Adrenal gland (tissue), 12 donors: Measurements from ENCODE around the gene ADCY1. TPM values are rescaled to one million over a fixed set of nuclear protein-coding genes. Genes with fewer than 3 reads are reported as not detected.
A peak's percentile ranks its signal among the peaks of the same experiment; 100 is the strongest.

ENCODE experiments used
- DNase-seq, 7 donors: peaks; one replicate each; pipeline ENCODE4 v3.0.0-alpha.2; 2019 to 2020
- H3K27ac ChIP-seq, 5 donors: fragments of 200-600 bp; sonication (generic) in 4 of 5; 1 replicate in 3 of 5; 2 replicates in 2 of 5; pipeline versions ENCODE4 v1.5.1 to v1.8.0; 2016 to 2020; ENCODE audit warnings: mild to moderate bottlenecking in 1 of 5
- H3K27me3 ChIP-seq: fragments of 200-600 bp; 2 replicates; pipeline ENCODE4 v1.8.0; 2021
- H3K36me3 ChIP-seq, 2 donors: fragments of 200-600 bp; replicated peaks in 1 of 2; 1 replicate in 1 of 2; 2 replicates in 1 of 2; pipeline versions ENCODE4 v1.5.1 to v1.8.0; 2018 to 2022
- H3K4me1 ChIP-seq, 2 donors: fragments of 200-600 bp; replicated peaks in 1 of 2; 1 replicate in 1 of 2; 2 replicates in 1 of 2; pipeline versions ENCODE4 v1.5.1 to v1.8.0; 2018 to 2021
- H3K4me3 ChIP-seq, 4 donors: fragments of 200-600 bp; sonication (generic) in 3 of 4; one replicate each; pipeline ENCODE4 v1.5.1; 2016 to 2018
- H3K9me3 ChIP-seq, 3 donors: fragments of 200-600 bp; sonication (generic) in 1 of 3; replicated peaks in 1 of 3; 1 replicate in 2 of 3; 2 replicates in 1 of 3; pipeline versions ENCODE4 v1.5.1 to v1.8.0; 2016 to 2021
- POLR2A ChIP-seq, 2 donors: fragments of 450-650 bp; IDR thresholded peaks; one replicate each; pipeline ENCODE4 v1.6.1; 2017; ENCODE audit warnings: antibody characterized with exemption in 2 of 2, mild to moderate bottlenecking in 2 of 2, moderate library complexity in 1 of 2
- WGBS, 4 donors: extraction: QIAGEN DNeasy Blood & Tissue Kit in 2 of 4; methylation state at CpG; one replicate each; pipeline versions ENCODE4 v1.1.5 to v1.1.7; 2013 to 2017; 5-methylcytosine and 5-hydroxymethylcytosine counted together
- intact Hi-C, 2 donors: fragments of 100-400 bp; cut with DNase I; formaldehyde crosslinking; loops; one replicate each; pipeline versions ENCODE4 v1.14.1 to v1.15.0; 2022 to 2023
- polyA plus RNA-seq, 3 donors: library from polyadenylated mRNA; stranded (reverse); fragments of 200-250 nt in 2 of 3; fragments of 350-450 nt in 1 of 3; fragmentation: Illumina TruSeq in 1 of 3; extraction: RNeasy Lipid Tissue Mini Kit (QIAGEN cat#74804) in 1 of 3; gene quantifications; one replicate each; pipeline ENCODE4 v1.2.3, GENCODE V29; 2013 to 2014
- total RNA-seq, 9 donors: library from RNA; depleted of rRNA in 4 of 9; stranded (reverse); fragments of >200 nt in 4 of 9; fragments of 120-200 nt in 1 of 9; fragmentation: NEBNext Ultra II Directional in 1 of 9; extraction: Animal tissue kit (Norgen Biotek cat#: 25700) in 1 of 9; gene quantifications; one replicate each; pipeline versions ENCODE4 v1.1.0 to v1.2.4, GENCODE V29; 2013 to 2023
- TF ChIP-seq, protein P1 (sequence below), 6 experiments: fragments of 450-650 bp in 4 of 6; fragments of 200-600 bp in 2 of 6; sonication (generic) in 1 of 6; IDR thresholded peaks; 1 replicate in 5 of 6; 2 replicates in 1 of 6; pipeline versions ENCODE4 v1.5.1 to v1.8.0; 2016 to 2021; ENCODE audit warnings: antibody characterized with exemption in 6 of 6, mild to moderate bottlenecking in 2 of 6, moderate library complexity in 1 of 6
- donor health status: healthy with polysubstance abuse.
- donor health status: Bipolar disorder and iron deficiency.
- donor health status: DM: yes; HTN: yes; CAD: no.
- donor health status: DM: no; HTN: no; CAD: no.
- donor health status: DM: no; HTN: no; CAD: no.
- donor health status: DM: yes; HTN: yes; CAD: no.

ADCY1 gene
- total and polyA plus RNA-seq, 12 donors, result 0.88 to 9.5 (median 4.2) TPM

DNA sequence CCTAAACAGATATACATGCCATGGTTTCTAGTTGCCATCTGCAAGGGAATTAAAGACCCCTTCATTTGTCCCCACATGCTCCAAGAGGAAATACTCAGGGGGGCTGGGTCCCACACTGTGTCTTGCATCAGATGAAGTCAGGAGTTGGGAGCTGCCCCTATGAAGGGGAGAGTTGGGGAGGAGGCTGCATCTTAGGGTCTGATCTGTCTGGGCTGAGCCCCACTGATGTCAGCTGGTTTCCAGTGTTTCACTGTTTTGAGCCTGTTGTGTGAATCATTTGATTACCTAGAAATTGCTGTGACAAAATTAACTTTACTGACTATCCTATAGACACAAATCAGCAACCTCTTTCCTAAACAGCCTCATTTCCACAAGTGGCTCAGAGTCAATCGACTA lies 4.9 kb upstream of the ADCY1 start:
- Histone ChIP-seq H3K4me3 (no peak overlapping the region), H3K36me3 (no peaks in the 10 kb centered on the region), H3K9me3 (no peaks in the 10 kb centered on the region), H3K27ac (no peak overlapping the region), H3K27me3 (no peaks in the 10 kb centered on the region), H3K4me1 (peaks cover 0 to 8% of the 10 kb centered on the region in 2 donors)
- intact Hi-C loops, result no loop called here
- TF ChIP-seq, protein P1, sequence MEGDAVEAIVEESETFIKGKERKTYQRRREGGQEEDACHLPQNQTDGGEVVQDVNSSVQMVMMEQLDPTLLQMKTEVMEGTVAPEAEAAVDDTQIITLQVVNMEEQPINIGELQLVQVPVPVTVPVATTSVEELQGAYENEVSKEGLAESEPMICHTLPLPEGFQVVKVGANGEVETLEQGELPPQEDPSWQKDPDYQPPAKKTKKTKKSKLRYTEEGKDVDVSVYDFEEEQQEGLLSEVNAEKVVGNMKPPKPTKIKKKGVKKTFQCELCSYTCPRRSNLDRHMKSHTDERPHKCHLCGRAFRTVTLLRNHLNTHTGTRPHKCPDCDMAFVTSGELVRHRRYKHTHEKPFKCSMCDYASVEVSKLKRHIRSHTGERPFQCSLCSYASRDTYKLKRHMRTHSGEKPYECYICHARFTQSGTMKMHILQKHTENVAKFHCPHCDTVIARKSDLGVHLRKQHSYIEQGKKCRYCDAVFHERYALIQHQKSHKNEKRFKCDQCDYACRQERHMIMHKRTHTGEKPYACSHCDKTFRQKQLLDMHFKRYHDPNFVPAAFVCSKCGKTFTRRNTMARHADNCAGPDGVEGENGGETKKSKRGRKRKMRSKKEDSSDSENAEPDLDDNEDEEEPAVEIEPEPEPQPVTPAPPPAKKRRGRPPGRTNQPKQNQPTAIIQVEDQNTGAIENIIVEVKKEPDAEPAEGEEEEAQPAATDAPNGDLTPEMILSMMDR (IDR thresholded peaks at IDR 0.05), result no peak
- no peak for TF ChIP-seq POLR2A (IDR thresholded peaks at IDR 0.05)
- DNase-seq, result no peak
- 84 to 100% (median 90%) methylated on average over 1 of the region's 1 CpG for WGBS, 4 donors

DNA sequence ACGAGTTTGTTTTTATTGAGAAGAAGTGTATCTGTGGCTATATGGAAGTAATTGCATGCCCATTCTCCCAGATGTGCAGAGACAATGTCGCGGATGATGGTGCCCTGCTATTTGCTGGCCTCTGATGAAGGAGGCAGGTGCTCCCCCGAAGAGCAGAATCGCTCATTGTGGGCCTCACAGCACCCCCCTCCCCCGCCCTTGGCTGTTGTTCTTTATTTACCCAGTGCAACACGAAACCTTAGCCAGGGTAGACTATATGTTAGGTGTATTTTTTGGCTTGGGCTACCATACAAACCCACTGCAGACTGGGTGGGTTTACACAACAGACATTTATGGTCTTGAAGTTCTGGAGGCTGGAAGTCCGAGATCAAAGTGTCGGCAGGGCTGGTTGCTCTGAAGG lies 3.4 kb upstream of the ADCY1 start:
- Histone ChIP-seq H3K36me3 (no peaks in the 10 kb centered on the region), H3K9me3 (no peaks in the 10 kb centered on the region), H3K27ac (no peak overlapping the region), H3K27me3 (peaks cover 10% of the 10 kb centered on the region), H3K4me1 (peaks cover 0 to 9% of the 10 kb centered on the region in 2 donors), H3K4me3 (no peak overlapping the region)
- intact Hi-C loops, result no loop called here
- TF ChIP-seq, protein P1 (IDR thresholded peaks at IDR 0.05), result no peak
- TF ChIP-seq POLR2A (IDR thresholded peaks at IDR 0.05), result no peak
- 84 to 95% (median 86%) methylated on average over 8 to 9 of the region's 9 CpGs for WGBS, 4 donors
- DNase-seq, result no peak

DNA sequence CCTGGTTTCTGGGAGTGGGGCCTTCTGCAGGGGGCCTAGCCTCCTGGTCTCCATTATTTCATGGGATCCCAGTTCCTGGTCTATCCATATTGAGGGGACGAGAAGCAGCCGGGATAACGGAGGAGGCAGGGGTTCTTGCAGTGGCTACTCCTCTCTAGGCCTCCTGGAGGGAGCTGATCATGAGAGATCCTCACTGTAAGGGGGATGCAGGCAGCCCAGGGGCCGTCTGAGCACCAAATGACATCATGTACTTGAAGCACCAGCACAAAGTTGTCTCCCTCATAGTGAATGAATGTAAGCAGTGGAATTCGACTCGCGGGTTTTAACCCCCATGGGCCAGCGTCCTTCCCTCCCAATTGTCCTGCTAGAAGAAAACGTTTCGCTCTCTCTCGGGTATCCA lies 964 bp upstream of the ADCY1 start:
- peaks cover 0 to 9% of the 10 kb centered on the region in 2 donors for H3K4me1 ChIP-seq
- WGBS, 4 donors, result 71 to 87% (median 79%) methylated on average over 11 of the region's 11 CpGs
- TF ChIP-seq, protein P1 (IDR thresholded peaks at IDR 0.05), result no peak
- no peak for TF ChIP-seq POLR2A (IDR thresholded peaks at IDR 0.05)
- H3K9me3 ChIP-seq, result no peaks in the 10 kb centered on the region
- no peak overlapping the region for H3K4me3 ChIP-seq
- H3K36me3 ChIP-seq, result no peaks in the 10 kb centered on the region
- H3K27me3 ChIP-seq, result peaks cover 10% of the 10 kb centered on the region
- intact Hi-C loops, result no loop called here
- no peak for DNase-seq
- H3K27ac ChIP-seq, result no peak overlapping the region

DNA sequence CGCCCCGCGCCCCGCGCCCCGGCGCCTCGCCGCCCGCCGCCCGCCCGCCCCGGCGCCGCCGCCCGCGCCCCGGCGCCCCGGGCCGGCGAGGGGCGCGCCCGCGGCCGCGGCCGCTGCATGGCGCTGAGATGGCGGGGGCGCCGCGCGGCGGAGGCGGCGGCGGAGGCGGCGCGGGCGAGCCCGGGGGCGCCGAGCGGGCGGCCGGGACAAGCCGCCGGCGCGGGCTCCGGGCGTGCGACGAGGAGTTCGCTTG lies 174 bp downstream of the ADCY1 start:
- TF ChIP-seq POLR2A (IDR thresholded peaks at IDR 0.05), result no peak
- TF ChIP-seq, protein P1 (IDR thresholded peaks at IDR 0.05), result no peak
- H3K4me3 ChIP-seq, result peak overlapping the region in 1 of 4 donors; percentile 51
- H3K27ac ChIP-seq, result no peak overlapping the region
- intact Hi-C loops, result no loop called here
- H3K36me3 ChIP-seq, result no peaks in the 10 kb centered on the region
- WGBS, 4 donors, result 0 to 1% methylated on average over 20 to 56 of the region's 60 CpGs; no CpG with 5 or more reads in 2 of the 4 donors
- peaks cover 10% of the 10 kb centered on the region for H3K27me3 ChIP-seq
- H3K9me3 ChIP-seq, result no peaks in the 10 kb centered on the region
- DNase-seq, result no peak
- peaks cover 0 to 9% of the 10 kb centered on the region in 2 donors for H3K4me1 ChIP-seq
